ENCODE measurements around the gene WFDC6.
"Not testable (repeated sequence)": the region's sequence is repeated elsewhere in the genome, so short reads cannot be mapped to it uniquely, and the experiment has no call there.

Gene WFDC6

DNA sequence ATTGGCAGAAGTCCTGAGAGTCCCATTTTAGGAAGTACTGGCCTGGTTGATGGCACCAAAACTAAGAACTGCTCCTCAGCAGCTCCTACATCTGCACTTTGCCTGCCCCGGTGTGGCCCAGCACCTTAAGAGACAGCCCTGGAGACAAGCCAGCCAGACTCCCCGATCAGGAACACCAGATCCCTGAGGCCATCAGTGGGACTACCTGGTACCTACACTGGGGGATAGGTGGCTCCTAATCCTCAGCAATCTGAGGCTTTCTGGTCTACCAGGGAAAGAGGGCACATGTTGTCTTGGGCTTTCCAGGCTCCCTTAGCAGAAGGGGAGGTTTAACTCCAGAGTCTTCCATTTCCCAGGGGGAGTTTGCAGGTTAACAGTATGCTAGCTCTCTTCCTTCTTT lies at the start of gene WFDC6:
TSS of gene WFDC6 (minus strand) at position 101 of the 400 bp plus-strand sequence. CDS start at position 26, 75 bp downstream.
- DNase-seq, result no peak
- H3K9me3 Mint-ChIP-seq, result no peaks in the 10 kb centered on the region
- no peak for ATAC-seq
- no peaks in the 10 kb centered on the region for H3K4me1 Mint-ChIP-seq
- H3K27ac Mint-ChIP-seq, result no peak within 1 kb of the TSS
- no peaks in the 10 kb centered on the region for H3K36me3 Mint-ChIP-seq (ENCODE audit: low read depth)
- H3K4me3 Mint-ChIP-seq, result no peak within 1 kb of the TSS
- H3K27me3 Mint-ChIP-seq, result peaks cover 37% of the 10 kb centered on the region

DNA sequence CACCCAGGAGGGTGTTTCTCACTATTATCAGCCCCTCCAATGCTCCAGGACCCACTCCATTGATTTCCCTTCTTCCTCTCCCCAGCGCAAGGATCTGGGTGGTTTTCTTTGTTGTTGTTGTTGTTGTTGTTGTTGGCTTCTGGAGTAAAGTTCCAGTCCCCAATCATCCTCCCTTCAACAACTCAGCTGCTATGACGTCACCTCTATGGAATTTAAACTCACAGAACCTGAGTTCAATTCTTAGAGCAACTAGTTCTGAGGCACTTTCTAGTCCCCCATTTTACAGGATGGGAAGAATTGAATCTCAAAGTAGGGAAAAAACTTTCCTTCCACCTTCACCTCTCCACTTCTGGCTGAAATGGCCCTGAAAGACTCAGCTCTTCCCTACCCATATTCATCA lies 49.5 kb upstream of the WFDC6 start:
- no peak for DNase-seq
- no peak overlapping the region for H3K4me3 Mint-ChIP-seq
- no peak overlapping the region for H3K27ac Mint-ChIP-seq
- no peaks in the 10 kb centered on the region for H3K9me3 Mint-ChIP-seq
- peaks cover 2% of the 10 kb centered on the region for H3K4me1 Mint-ChIP-seq
- ATAC-seq, result no peak
- H3K27me3 Mint-ChIP-seq, result peaks cover 23% of the 10 kb centered on the region
- H3K36me3 Mint-ChIP-seq (ENCODE audit: low read depth), result no peaks in the 10 kb centered on the region

DNA sequence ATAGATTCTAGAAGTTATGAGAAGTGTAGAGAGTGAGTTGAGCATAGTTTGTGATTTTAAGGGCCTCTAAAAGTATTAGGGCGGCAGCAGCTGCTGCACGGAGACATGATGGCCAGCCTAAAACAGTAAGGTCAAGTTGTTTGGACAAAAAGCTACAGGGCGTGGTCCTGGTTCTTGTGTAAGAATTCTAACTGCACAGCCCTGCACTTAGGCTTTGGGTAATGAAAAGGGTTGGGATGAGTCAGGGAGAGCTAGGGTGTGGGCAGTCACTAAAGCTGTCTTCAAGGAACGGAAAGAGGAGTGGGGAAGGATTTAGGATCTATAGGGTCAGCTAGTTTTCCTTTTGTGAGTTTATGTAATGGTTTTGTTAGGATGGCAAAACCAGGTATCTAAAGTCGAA lies 46.7 kb upstream of the WFDC6 start:
- ATAC-seq, result not testable (repeated sequence)

DNA sequence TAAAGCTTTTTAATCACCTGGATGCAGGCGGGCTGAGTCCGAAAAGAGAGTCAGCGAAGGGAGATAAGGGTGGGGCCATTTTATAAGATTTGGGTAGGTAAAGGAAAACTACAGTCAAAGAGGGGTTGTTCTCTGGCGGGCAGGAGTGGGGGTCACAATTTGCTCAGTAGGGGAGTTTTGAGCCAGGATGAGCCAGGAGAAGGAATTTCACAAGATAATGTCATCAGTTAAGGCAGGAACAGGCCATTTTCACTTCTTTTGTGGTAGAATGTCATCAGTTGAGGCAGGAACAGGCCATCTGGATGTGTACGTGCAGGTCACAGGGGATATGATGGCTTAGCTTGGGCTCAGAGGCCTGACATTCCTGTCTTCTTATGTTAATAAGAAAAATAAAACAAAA lies 45.0 kb upstream of the WFDC6 start:
- not testable (repeated sequence) for H3K4me3 Mint-ChIP-seq; H3K4me1 Mint-ChIP-seq; H3K27ac Mint-ChIP-seq; ATAC-seq; H3K9me3 Mint-ChIP-seq; DNase-seq; H3K36me3 Mint-ChIP-seq (ENCODE audit: low read depth)
- peaks cover 29% of the 10 kb centered on the region for H3K27me3 Mint-ChIP-seq

More for the DNA sequence above, 46.7 kb upstream of the WFDC6 start:
- not testable (repeated sequence) for H3K4me3 Mint-ChIP-seq; H3K4me1 Mint-ChIP-seq; H3K36me3 Mint-ChIP-seq (ENCODE audit: low read depth); H3K9me3 Mint-ChIP-seq; H3K27ac Mint-ChIP-seq; DNase-seq
- H3K27me3 Mint-ChIP-seq, result peaks cover 19% of the 10 kb centered on the region

DNA sequence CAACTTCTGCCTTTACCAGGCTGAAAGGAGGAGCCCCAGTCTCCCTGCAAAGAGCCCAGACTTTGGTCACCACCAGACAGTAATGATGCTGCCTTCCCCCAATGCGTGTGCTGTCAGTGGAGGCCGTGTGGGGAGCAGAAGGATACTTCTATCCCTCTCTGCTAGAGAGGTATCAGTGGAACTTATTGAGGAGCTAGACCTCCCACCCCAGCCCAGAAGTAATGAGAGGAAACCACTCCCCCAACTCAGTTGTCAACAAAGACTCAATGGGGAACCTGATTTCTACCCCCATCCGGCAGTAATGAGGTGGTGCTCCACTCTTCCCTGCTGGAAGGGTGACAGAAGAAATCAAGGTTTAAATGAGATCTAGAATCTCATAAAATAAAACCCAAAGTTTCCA lies 44.2 kb upstream of the WFDC6 start:
- Mint-ChIP-seq H3K4me3 (no peak overlapping the region), H3K36me3 (ENCODE audit: low read depth) (no peaks in the 10 kb centered on the region), H3K27me3 (peaks cover 29% of the 10 kb centered on the region), H3K4me1 (no peaks in the 10 kb centered on the region), H3K27ac (no peak overlapping the region), H3K9me3 (no peaks in the 10 kb centered on the region)
- ATAC-seq, result no peak
- no peak for DNase-seq

DNA sequence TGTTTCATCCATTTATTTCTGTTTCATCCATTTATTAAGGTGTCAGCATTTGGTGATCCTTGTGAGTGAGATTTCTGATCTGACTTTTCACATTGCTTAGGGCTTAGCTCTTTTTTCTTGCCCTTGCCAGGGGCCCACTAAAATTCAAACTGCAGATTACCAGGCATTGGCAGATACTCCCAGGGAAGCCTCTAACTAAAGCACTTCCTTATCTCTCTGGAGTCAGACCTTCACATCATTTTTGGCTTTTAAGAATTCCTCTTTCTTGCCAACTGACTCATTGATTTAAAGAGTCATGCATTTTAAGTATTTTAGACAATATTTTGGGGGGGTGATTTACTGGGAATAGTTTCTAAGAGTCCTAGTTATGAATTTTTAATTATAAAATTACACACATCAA lies 42.4 kb upstream of the WFDC6 start:
- Mint-ChIP-seq H3K9me3 (no peaks in the 10 kb centered on the region), H3K27me3 (peaks cover 24% of the 10 kb centered on the region), H3K36me3 (ENCODE audit: low read depth) (no peaks in the 10 kb centered on the region), H3K4me1 (no peaks in the 10 kb centered on the region), H3K4me3 (no peak overlapping the region), H3K27ac (no peak overlapping the region)
- ATAC-seq (no peak), DNase-seq (no peak)

DNA sequence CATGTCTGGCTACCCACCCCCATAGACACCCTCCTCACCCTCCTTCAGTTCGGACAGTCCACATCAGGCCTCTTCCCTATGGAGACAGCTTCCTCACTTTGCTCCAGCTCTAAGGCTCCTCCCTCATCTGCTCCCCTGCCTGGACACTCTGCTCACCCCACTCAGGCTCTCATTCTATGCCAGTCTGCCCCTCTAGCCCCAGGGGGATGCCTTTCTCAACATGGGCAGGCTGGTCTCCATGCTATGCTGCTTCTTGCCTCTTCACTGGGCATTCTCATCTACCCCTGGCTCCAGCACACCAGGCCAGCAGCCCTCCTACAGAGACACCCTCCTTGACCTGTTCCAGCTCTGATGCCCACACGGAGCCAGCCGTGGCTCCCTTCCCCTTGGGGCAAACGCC lies 39.9 kb upstream of the WFDC6 start, which contains the start of gene WFDC8:
TSS of gene WFDC8 (minus strand) at position 101 of the 400 bp plus-strand sequence. CDS start at position 64, 37 bp downstream.
- ATAC-seq (no peak), DNase-seq (no peak)
- no peak within 1 kb of the TSS for H3K4me3 Mint-ChIP-seq
- H3K27me3 Mint-ChIP-seq, result peaks cover 26% of the 10 kb centered on the region
- H3K9me3 Mint-ChIP-seq, result no peaks in the 10 kb centered on the region
- no peak within 1 kb of the TSS for H3K27ac Mint-ChIP-seq
- H3K36me3 Mint-ChIP-seq (ENCODE audit: low read depth), result no peaks in the 10 kb centered on the region
- H3K4me1 Mint-ChIP-seq, result no peaks in the 10 kb centered on the region

DNA sequence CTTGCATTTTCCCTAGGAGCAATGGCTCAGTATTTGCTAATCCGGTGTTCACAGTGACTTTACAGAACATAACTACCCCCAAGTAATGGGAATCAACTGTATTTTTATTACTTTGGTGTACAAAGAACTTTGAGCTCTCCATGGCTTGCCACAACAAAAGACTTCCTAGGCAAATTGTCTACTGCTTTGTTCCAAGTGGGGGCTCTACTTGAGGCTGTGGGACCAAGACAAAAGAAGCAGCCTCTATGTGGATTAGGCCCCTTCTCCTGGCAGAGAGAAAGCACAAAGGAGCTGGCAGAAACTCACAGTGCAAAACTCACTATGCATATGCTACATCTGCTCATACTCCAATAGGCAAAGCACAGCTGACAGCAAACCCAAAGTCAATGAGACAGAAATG lies 38.9 kb upstream of the WFDC6 start:
- no peaks in the 10 kb centered on the region for H3K4me1 Mint-ChIP-seq
- peaks cover 24% of the 10 kb centered on the region for H3K27me3 Mint-ChIP-seq
- no peak overlapping the region for H3K27ac Mint-ChIP-seq
- DNase-seq (no peak), ATAC-seq (no peak)
- no peak overlapping the region for H3K4me3 Mint-ChIP-seq
- no peaks in the 10 kb centered on the region for H3K36me3 Mint-ChIP-seq (ENCODE audit: low read depth)
- H3K9me3 Mint-ChIP-seq, result no peaks in the 10 kb centered on the region

DNA sequence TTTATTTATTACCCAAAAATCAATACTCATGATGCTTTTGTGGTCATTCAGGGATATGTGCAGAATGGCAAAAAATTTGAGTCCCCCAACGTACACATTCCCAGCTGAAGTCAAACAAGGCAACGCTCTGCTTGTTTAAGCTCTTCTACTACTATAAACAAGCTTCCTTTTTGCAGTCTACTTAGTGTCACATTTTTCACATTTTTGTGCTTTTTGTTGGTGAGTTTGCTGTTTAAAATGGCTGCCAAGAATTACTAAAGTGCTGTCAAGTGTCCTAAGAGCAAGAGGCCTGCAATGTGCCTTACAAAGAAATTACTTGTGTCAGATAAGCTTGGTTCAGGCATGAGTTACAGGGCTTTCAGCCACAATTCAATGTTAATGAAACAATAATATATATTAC lies 37.7 kb upstream of the WFDC6 start:
- no peaks in the 10 kb centered on the region for H3K9me3 Mint-ChIP-seq
- H3K36me3 Mint-ChIP-seq (ENCODE audit: low read depth), result no peaks in the 10 kb centered on the region
- DNase-seq (no peak), ATAC-seq (no peak)
- H3K27me3 Mint-ChIP-seq, result peaks cover 23% of the 10 kb centered on the region
- H3K27ac Mint-ChIP-seq, result no peak overlapping the region
- H3K4me1 Mint-ChIP-seq, result no peaks in the 10 kb centered on the region
- no peak overlapping the region for H3K4me3 Mint-ChIP-seq

DNA sequence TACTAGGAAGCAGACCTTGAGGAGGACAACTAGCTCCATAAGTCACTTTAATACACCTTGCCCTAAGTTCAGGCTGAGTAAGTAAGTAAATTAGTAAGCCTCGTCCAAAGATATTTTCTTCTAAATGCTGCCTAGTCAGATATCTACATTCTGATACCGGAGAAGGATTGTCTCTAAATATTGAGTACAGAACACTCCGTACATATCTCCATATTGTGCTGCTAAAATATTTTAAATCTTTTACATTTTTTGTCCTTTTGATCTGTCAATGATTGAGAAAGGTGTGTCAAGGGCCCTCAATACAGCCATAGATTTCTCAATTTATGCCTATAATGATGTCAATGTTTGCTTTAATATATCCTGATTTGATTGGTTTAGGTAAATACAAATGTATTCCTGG lies 36.6 kb upstream of the WFDC6 start:
- Mint-ChIP-seq H3K27me3 (peaks cover 20% of the 10 kb centered on the region), H3K27ac (no peak overlapping the region), H3K9me3 (no peaks in the 10 kb centered on the region), H3K4me3 (no peak overlapping the region), H3K4me1 (no peaks in the 10 kb centered on the region), H3K36me3 (ENCODE audit: low read depth) (no peaks in the 10 kb centered on the region)
- no peak for DNase-seq
- ATAC-seq, result no peak

DNA sequence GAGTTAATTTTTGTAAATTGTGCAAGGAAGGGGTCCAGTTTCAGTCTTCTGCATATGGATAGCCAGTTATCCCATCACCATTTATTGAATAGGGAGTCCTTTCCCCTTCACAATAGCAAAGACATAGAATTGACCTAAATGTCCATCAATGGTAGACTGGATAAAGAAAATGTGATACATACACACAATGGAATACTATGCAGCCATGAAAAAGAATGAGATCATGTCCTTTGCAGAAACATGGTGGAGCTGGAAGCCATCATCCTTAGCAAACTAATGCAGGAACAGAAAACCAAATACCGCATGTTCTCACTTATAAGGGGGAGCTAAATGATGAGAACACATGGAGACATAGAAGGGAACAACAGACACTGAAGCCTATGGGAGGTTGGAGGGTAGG lies 30.4 kb upstream of the WFDC6 start:
- H3K4me3 Mint-ChIP-seq; H3K9me3 Mint-ChIP-seq; H3K4me1 Mint-ChIP-seq; ATAC-seq; H3K27ac Mint-ChIP-seq; H3K36me3 Mint-ChIP-seq (ENCODE audit: low read depth); DNase-seq: not testable (repeated sequence)
- peaks cover 13% of the 10 kb centered on the region for H3K27me3 Mint-ChIP-seq

DNA sequence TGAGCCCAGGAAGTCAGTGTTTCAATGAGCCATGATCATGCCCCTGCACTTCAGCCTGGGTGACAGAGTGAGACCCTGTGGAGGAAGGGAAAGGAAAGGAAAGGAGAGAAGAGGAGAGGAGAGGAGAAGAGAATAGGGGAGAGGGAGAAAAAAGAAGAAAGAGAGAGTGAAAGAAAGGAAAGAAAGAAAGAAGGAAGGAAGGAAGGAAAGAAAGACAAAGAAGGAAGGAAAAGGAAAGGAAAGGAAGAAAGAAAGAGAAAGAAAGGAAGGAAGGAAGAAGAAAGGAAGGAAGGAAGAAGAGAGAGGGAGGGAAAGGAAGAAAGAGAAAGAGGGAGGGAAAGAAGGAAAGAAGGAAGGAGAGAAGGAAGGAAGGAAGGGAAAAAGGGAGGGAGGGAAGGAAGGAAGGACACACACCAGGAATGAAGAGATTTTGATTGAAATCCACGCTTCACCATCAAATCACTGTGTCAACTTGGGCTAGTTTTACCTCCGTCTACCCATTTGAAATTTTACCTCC lies 25.5 kb upstream of the WFDC6 start:
- Mint-ChIP-seq H3K27me3 (peaks cover 15% of the 10 kb centered on the region), H3K9me3 (peaks cover 4% of the 10 kb centered on the region), H3K4me1 (no peaks in the 10 kb centered on the region), H3K27ac (no peak overlapping the region), H3K4me3 (no peak overlapping the region), H3K36me3 (ENCODE audit: low read depth) (no peaks in the 10 kb centered on the region)
- DNase-seq (no peak), ATAC-seq (no peak)

DNA sequence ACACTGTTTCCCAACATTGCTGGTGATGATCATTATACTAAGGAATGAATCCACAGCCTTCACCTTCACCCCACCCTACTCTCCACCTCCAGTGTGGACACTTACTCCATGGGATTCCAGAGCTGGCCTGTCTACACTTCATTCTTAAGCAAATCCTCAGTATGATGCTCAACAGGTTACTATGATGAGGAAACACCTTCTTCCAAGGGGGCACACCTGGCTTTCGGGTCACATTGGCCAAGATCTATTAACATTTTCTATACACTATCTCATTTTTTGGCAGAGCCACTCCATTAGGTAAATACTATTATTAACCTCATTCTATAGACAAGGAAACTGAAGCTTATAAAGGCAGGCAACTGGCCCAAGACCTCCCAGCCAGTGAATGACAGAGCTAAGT lies 15.9 kb upstream of the WFDC6 start:
- H3K27ac Mint-ChIP-seq, result no peak overlapping the region
- no peak overlapping the region for H3K4me3 Mint-ChIP-seq

DNA sequence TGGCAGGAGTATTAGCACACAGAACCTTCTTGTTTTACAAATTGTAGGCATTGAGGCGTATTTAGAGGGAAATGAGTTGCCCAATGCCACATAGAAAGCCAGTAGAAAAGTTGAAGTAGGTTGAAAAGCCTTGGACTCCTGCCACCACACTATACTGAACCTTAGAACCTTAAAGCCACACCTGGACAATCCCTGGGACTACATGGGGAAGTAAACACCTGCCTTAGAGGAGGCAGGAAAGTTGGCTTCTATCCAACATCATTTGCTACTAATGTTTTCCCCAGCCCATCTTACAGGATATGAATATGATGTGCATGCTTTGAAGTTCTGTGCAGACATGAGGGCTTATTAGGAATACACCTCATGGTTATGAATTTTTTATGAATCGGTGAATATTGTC lies 13.2 kb upstream of the WFDC6 start:
- no peaks in the 10 kb centered on the region for H3K9me3 Mint-ChIP-seq
- H3K27ac Mint-ChIP-seq, result no peak overlapping the region
- H3K36me3 Mint-ChIP-seq (ENCODE audit: low read depth), result no peaks in the 10 kb centered on the region
- H3K4me3 Mint-ChIP-seq, result no peak overlapping the region
- peaks cover 34% of the 10 kb centered on the region for H3K27me3 Mint-ChIP-seq
- ATAC-seq (no peak), DNase-seq (no peak)
- H3K4me1 Mint-ChIP-seq, result no peaks in the 10 kb centered on the region

More for the DNA sequence above, 15.9 kb upstream of the WFDC6 start:
- no peaks in the 10 kb centered on the region for H3K9me3 Mint-ChIP-seq
- DNase-seq (no peak), ATAC-seq (no peak)
- H3K36me3 Mint-ChIP-seq (ENCODE audit: low read depth), result no peaks in the 10 kb centered on the region
- no peaks in the 10 kb centered on the region for H3K4me1 Mint-ChIP-seq
- peaks cover 16% of the 10 kb centered on the region for H3K27me3 Mint-ChIP-seq

DNA sequence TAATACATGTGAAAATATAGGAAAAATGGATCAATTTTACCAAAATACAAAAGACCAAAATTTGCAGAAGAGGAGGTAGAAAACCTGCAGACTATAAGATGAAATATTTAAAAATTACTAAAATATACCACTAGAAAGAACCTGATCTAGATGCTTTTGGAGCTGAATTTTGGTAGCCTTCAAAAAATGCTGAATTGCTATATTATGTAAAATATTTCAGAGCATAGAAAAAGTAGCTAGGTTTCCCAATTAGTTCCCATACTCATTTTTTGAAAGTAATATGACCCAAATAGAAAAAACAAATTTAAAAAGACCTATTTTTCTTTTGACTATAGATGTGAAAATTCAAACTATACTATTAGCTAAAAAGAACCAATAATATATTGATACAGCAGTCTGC lies 11.5 kb upstream of the WFDC6 start:
- Mint-ChIP-seq H3K36me3 (ENCODE audit: low read depth) (no peaks in the 10 kb centered on the region), H3K4me3 (no peak overlapping the region), H3K4me1 (no peaks in the 10 kb centered on the region), H3K9me3 (no peaks in the 10 kb centered on the region), H3K27ac (no peak overlapping the region), H3K27me3 (peaks cover 32% of the 10 kb centered on the region)
- no peak for ATAC-seq
- DNase-seq, result no peak

DNA sequence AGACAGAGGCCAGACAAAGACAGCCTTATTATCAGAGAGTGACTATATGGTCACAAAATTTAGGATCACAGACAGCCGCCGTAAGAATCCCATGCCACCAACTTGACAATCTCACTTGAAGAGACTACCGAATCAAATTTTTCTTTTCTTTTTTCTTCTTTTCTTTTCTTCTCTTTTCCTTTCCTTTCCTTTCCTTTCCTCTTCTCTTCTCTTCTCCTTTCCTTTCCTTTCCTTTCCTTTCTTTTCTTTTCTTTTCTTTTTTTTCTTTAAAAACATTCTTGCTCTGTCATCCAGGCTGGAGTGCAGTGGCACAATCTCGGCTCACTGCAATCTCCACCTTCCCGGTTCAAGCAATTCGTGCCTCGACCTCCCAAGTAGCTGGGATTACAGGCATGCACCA lies 9.1 kb upstream of the WFDC6 start:
- Mint-ChIP-seq H3K36me3 (ENCODE audit: low read depth) (no peaks in the 10 kb centered on the region), H3K4me3 (no peak overlapping the region), H3K27ac (no peak overlapping the region), H3K4me1 (no peaks in the 10 kb centered on the region), H3K9me3 (no peaks in the 10 kb centered on the region), H3K27me3 (peaks cover 40% of the 10 kb centered on the region)
- DNase-seq, result no peak
- no peak for ATAC-seq

Measured in activated naive CD8-positive, alpha-beta T cell treated with anti-CD3 and anti-CD28 coated beads, Interleukin-2, amount 50 U/mL, for 24 hours (primary cell).